H1 (cell line): ENCODE results near the gene ULK1. TPM values are rescaled to one million over a fixed set of nuclear protein-coding genes. Genes with fewer than 3 reads are reported as not detected.
A peak's percentile ranks its signal among the peaks of the same experiment; 100 is the strongest.

ENCODE experiments used
- CTCF ChIA-PET: fragments of 300-600 bp; sonication (Branson Sonifier 250); formaldehyde crosslinking; loops from one replicate; lab custom pipeline; 2021; ENCODE audit not compliant: partially characterized antibody; lab: Charles Lee
- POLR2A ChIA-PET: fragments of 300-600 bp; sonication (Branson Sonifier 250); formaldehyde crosslinking; loops from one replicate; lab custom pipeline; 2021; ENCODE audit warnings: inconsistent platforms; ENCODE audit not compliant: partially characterized antibody; lab: Charles Lee
- DNase-seq, 2 experiments: peaks; one replicate each; pipeline versions ENCODE4 v3.0.0 to v3.0.0-alpha.2; 2010 to 2022; ENCODE audit warnings: low spot score in 2 of 2, low read depth in 1 of 2, mixed read lengths in 1 of 2
- FAIRE-seq: peaks from 2 replicates; lab custom pipeline; 2011; peaks lifted over from hg19 to GRCh38; lab: Jason Lieb, UNC
- H2AFZ ChIP-seq: 2 replicates; pipeline ENCODE4 v1.8.1; 2012; ENCODE audit warnings: low read length, inconsistent platforms
- H2AK5ac ChIP-seq: 2 replicates; pipeline ENCODE4 v1.6.1; 2013; ENCODE audit warnings: low read depth, low read length
- H2BK120ac ChIP-seq: replicated peaks from 2 replicates; pipeline ENCODE3; 2013; ENCODE audit warnings: low read depth, low read length, inconsistent platforms
- H2BK12ac ChIP-seq: 2 replicates; pipeline ENCODE4 v1.6.1; 2013; ENCODE audit warnings: low read depth, low read length
- H2BK15ac ChIP-seq: 2 replicates; pipeline ENCODE4 v1.6.1; 2013; ENCODE audit warnings: low read length
- H2BK20ac ChIP-seq: 2 replicates; pipeline ENCODE4 v1.6.1; 2013; ENCODE audit warnings: low read length
- H2BK5ac ChIP-seq: 2 replicates; pipeline ENCODE4 v1.6.1; 2013; ENCODE audit warnings: low read depth, low read length
- H3K14ac ChIP-seq: 2 replicates; pipeline ENCODE4 v1.6.1; 2013; ENCODE audit warnings: inconsistent platforms; ENCODE audit not compliant: insufficient read length
- H3K18ac ChIP-seq: 2 replicates; pipeline ENCODE4 v1.6.1; 2013; ENCODE audit warnings: low read length; ENCODE audit errors: extremely low read depth
- H3K23ac ChIP-seq: 2 replicates; pipeline ENCODE4 v1.6.1; 2013; ENCODE audit warnings: inconsistent platforms; ENCODE audit not compliant: insufficient read length
- H3K23me2 ChIP-seq: 2 replicates; pipeline ENCODE4 v1.6.1; 2013; ENCODE audit warnings: low read depth, low read length
- H3K27ac ChIP-seq: 2 replicates; pipeline ENCODE4 v1.6.1; 2011; ENCODE audit warnings: low read depth, low read length, inconsistent platforms
- H3K27me3 ChIP-seq, 4 experiments: replicated peaks in 1 of 4; 1 replicate in 1 of 4; 2 replicates in 3 of 4; pipeline versions ENCODE4 v1.6.1 to v1.8.1; 2011 to 2013; ENCODE audit warnings: low read length in 3 of 4, mild to moderate bottlenecking in 3 of 4, inconsistent platforms in 2 of 4, mixed read lengths in 2 of 4, moderate library complexity in 1 of 4; ENCODE audit not compliant: control insufficient read depth in 3 of 4, insufficient read depth in 3 of 4; ENCODE audit errors: extremely low read depth in 1 of 4
- H3K36me3 ChIP-seq, 4 experiments: 2 replicates each; pipeline versions ENCODE4 v1.6.1 to v1.8.1; 2011 to 2013; ENCODE audit warnings: mild to moderate bottlenecking in 4 of 4, low read length in 3 of 4, moderate library complexity in 2 of 4, control low read depth in 1 of 4, inconsistent platforms in 1 of 4; ENCODE audit not compliant: insufficient read depth in 4 of 4, control insufficient read depth in 2 of 4
- H3K4ac ChIP-seq: replicated peaks from 2 replicates; pipeline ENCODE3; 2013; ENCODE audit warnings: low read length, low read depth, mixed read lengths, inconsistent platforms; ENCODE audit not compliant: insufficient read length
- H3K4me1 ChIP-seq, 4 experiments: replicated peaks in 1 of 4; 1 replicate in 1 of 4; 2 replicates in 3 of 4; pipeline versions ENCODE4 v1.6.1 to v1.8.1; 2011 to 2013; ENCODE audit warnings: low read length in 3 of 4, inconsistent platforms in 2 of 4, mixed read lengths in 1 of 4; ENCODE audit not compliant: insufficient read depth in 4 of 4, control insufficient read depth in 3 of 4
- H3K4me2 ChIP-seq, 2 experiments: 2 replicates each; pipeline versions ENCODE4 v1.6.1 to v1.8.1; 2011 to 2013; ENCODE audit warnings: low read depth in 2 of 2, low read length in 2 of 2, control low read depth in 1 of 2, inconsistent platforms in 1 of 2, mild to moderate bottlenecking in 1 of 2; ENCODE audit not compliant: insufficient read depth in 1 of 2
- H3K4me3 ChIP-seq, 4 experiments: fragments of 200-600, 300-600 bp in 1 of 4; sonication (generic), shearing (Covaris generic), sonication (Bioruptor Twin) in 1 of 4; 2 replicates each; pipeline versions ENCODE4 v1.5.1 to v1.8.1; 2011 to 2016; ENCODE audit warnings: low read length in 4 of 4, low read depth in 3 of 4, control low read depth in 2 of 4, inconsistent platforms in 2 of 4, mild to moderate bottlenecking in 2 of 4, mixed read lengths in 1 of 4, moderate library complexity in 1 of 4; ENCODE audit not compliant: insufficient read depth in 2 of 4; ENCODE audit errors: extremely low read depth in 1 of 4
- H3K56ac ChIP-seq: replicated peaks from 2 replicates; pipeline ENCODE3; 2013; ENCODE audit warnings: low read depth, mild to moderate bottlenecking, mixed read lengths, low read length, inconsistent platforms; ENCODE audit not compliant: insufficient read length
- H3K79me1 ChIP-seq: 2 replicates; pipeline ENCODE4 v1.6.1; 2013; ENCODE audit warnings: low read depth, low read length, control low read depth
- H3K79me2 ChIP-seq, 2 experiments: 2 replicates each; pipeline versions ENCODE4 v1.6.1 to v1.8.1; 2012 to 2013; ENCODE audit warnings: low read length in 2 of 2, mild to moderate bottlenecking in 2 of 2, inconsistent platforms in 1 of 2; ENCODE audit not compliant: insufficient read depth in 2 of 2, control insufficient read depth in 1 of 2
- H3K9ac ChIP-seq, 4 experiments: replicated peaks in 1 of 4; 1 replicate in 1 of 4; 2 replicates in 3 of 4; pipeline versions ENCODE4 v1.6.1 to v1.8.1; 2011 to 2013; ENCODE audit warnings: low read depth in 3 of 4, low read length in 3 of 4, control low read depth in 2 of 4, mild to moderate bottlenecking in 2 of 4, moderate library complexity in 2 of 4, inconsistent platforms in 1 of 4; ENCODE audit errors: extremely low read depth in 1 of 4
- H3K9me3 ChIP-seq, 2 experiments: 2 replicates each; pipeline versions ENCODE4 v1.6.1 to v1.8.1; 2012 to 2013; ENCODE audit warnings: mild to moderate bottlenecking in 2 of 2, moderate library complexity in 2 of 2, control low read depth in 1 of 2, inconsistent platforms in 1 of 2, low read depth in 1 of 2, low read length in 1 of 2, mixed read lengths in 1 of 2; ENCODE audit not compliant: insufficient read depth in 2 of 2
- H4K20me1 ChIP-seq, 2 experiments: replicated peaks in 1 of 2; 2 replicates each; pipeline versions ENCODE3 to v1.8.1; 2011 to 2013; ENCODE audit warnings: inconsistent platforms in 2 of 2, low read length in 2 of 2, mild to moderate bottlenecking in 1 of 2; ENCODE audit not compliant: insufficient read depth in 2 of 2, control insufficient read depth in 1 of 2
- H4K5ac ChIP-seq: 2 replicates; pipeline ENCODE4 v1.6.1; 2013; ENCODE audit warnings: low read length, low read depth, mixed read lengths, inconsistent platforms; ENCODE audit not compliant: insufficient read length
- H4K8ac ChIP-seq: 2 replicates; pipeline ENCODE4 v1.8.0; 2013; ENCODE audit warnings: mild to moderate bottlenecking, moderate library complexity, low read length, inconsistent platforms; ENCODE audit not compliant: insufficient read depth; ENCODE audit errors: extremely low read depth
- H4K91ac ChIP-seq: replicated peaks from 2 replicates; pipeline ENCODE3; 2013; ENCODE audit warnings: low read length, mixed read lengths, inconsistent platforms; ENCODE audit not compliant: insufficient read length
- ASH2L ChIP-seq: fragments of 200-600, 300-600 bp; sonication (generic); IDR thresholded peaks from one replicate; pipeline ENCODE4 v1.7.1; 2017; ENCODE audit warnings: low read length
- CBX8 ChIP-seq: fragments of 300-800, 300-1000 bp; sonication (generic); IDR thresholded peaks from 2 replicates; pipeline ENCODE4 v1.7.1; 2016; ENCODE audit warnings: low read depth, low read length, borderline replicate concordance
- CREB1 ChIP-seq: IDR thresholded peaks from 2 replicates; pipeline ENCODE4 v1.6.1; 2012; ENCODE audit warnings: inconsistent platforms
- KDM4A ChIP-seq: IDR thresholded peaks from one replicate; pipeline ENCODE4 v1.7.1; 2012; ENCODE audit warnings: low read depth, mild to moderate bottlenecking, moderate library complexity, low read length, inconsistent platforms; ENCODE audit not compliant: severe bottlenecking
- POLR2A ChIP-seq, 2 experiments: IDR thresholded peaks; 1 replicate in 1 of 2; 2 replicates in 1 of 2; pipeline ENCODE4 v1.6.1; 2011; ENCODE audit warnings: low read depth in 2 of 2, low read length in 2 of 2, mild to moderate bottlenecking in 2 of 2; ENCODE audit errors: control extremely low read depth in 1 of 2
- SAP30 ChIP-seq: fragments of 300-600 bp; sonication (generic); IDR thresholded peaks from 2 replicates; pipeline ENCODE4 v1.7.1; 2012; ENCODE audit warnings: low read length, moderate library complexity, mild to moderate bottlenecking, inconsistent platforms; ENCODE audit not compliant: insufficient read depth, insufficient replicate concordance
- SUZ12 ChIP-seq: fragments of 200-600 bp; sonication (generic); IDR thresholded peaks from 2 replicates; pipeline ENCODE4 v1.6.1; 2012; ENCODE audit warnings: mild to moderate bottlenecking, inconsistent platforms, low read length, moderate library complexity, mixed read lengths
- WGBS, 2 experiments: shearing (Covaris generic) in 1 of 2; methylation state at CpG; one replicate each; pipeline versions ENCODE4 v1.1.6 to v1.1.7; 2013 to 2015; ENCODE audit warnings: low lambda C conversion rate in 2 of 2, mixed read lengths in 2 of 2, inconsistent platforms in 1 of 2, low coverage in 1 of 2, missing lambda C conversion rate in 1 of 2; ENCODE audit not compliant: insufficient replicate concordance in 2 of 2, insufficient coverage in 1 of 2, insufficient read length in 1 of 2; ENCODE audit errors: extremely low coverage in 1 of 2, missing lambda C conversion rate in 1 of 2; 5-methylcytosine and 5-hydroxymethylcytosine counted together
- polyA plus RNA-seq, 7 experiments: library from polyadenylated mRNA; depleted of rRNA in 3 of 7; stranded (reverse) in 5 of 7; unstranded in 2 of 7; fragments of >200 nt in 5 of 7; fragments of 200-250 nt in 2 of 7; gene quantifications; 1 replicate in 5 of 7; 2 replicates in 1 of 7; 4 replicates in 1 of 7; pipeline versions ENCODE4 v1.2.1 to v1.2.3, GENCODE V29; 2011 to 2013; ENCODE audit warnings: missing spikeins in 2 of 7, mixed read lengths in 2 of 7
- total RNA-seq: library from RNA; stranded (reverse); fragmentation: NEBNext Ultra II Directional; extraction: Animal tissue kit (Norgen Biotek cat#: 25700); gene quantifications from 2 replicates; pipeline ENCODE4 v1.2.1, GENCODE V29; 2021

The ULK1 gene
- total and polyA plus RNA-seq, 2 of the 8 experiments (the other 6 are each of a cell fraction or from before 2014, with no cell fraction given) = 13.0 to 44.1 TPM

DNA sequence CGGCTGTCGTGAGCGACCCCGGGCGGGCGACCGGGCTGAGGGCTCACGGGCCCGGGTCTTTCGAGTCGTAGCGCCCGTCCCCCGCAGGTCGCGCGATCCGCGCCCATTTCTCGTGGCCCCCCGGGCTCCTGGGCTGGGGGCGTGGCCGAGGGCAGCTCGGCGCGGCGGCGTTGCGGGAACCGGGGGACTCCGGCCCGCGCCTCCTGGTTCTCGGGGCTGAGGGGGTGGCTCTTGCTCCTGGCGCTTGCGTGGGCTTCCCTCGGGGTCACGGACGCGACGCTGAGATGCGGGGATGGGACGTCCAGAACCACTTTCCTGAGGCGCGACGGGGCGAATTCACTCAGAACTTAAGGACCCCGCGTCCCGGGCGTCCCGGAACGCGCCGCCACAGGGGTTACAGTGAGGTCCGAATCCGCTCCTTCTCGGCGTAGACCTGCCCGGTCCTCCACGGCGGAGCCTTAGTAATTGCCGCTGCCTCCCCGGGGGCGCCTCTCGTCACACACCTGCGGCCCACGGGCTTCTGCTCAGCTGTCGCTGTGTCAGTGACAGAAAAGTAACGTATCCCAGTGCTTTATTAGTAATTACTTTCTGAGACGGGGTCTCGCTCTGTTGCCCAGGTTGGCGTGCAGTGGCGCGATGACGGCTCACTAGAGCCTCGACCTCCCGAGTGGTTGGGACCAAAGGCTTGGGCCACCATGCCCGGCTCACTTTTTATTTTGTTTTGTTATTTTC lies 55.9 kb downstream of the ULK1 start:
- no peaks in the 10 kb centered on the region for H3K9me3 ChIP-seq
- no peak overlapping the region for H2AK5ac ChIP-seq
- peak overlapping the region; percentile 71 to 91 (median 76); a peak in 6 of 7 replicates for H3K9ac ChIP-seq
- H2BK20ac ChIP-seq = no peak overlapping the region
- H3K23ac ChIP-seq = no peak overlapping the region
- no peak overlapping the region for H3K14ac ChIP-seq
- no peak overlapping the region for H2BK5ac ChIP-seq
- no peaks in the 10 kb centered on the region for H3K36me3 ChIP-seq
- peaks cover 1 to 6% of the 10 kb centered on the region in 2 experiments for H4K20me1 ChIP-seq
- peak overlapping the region; percentile 62 to 92 (median 84) for H3K4me3 ChIP-seq
- no peak overlapping the region for H4K5ac ChIP-seq
- H3K79me1 ChIP-seq = no peaks in the 10 kb centered on the region
- no peak overlapping the region for H2BK120ac ChIP-seq
- peak overlapping the region; percentile 46 for H3K56ac ChIP-seq
- POLR2A ChIA-PET = interaction anchor here (1.0 to 2.0 kb wide), 10 partner anchors 10 to 175 kb away, joined by 3 to 7 read pairs (median 3); no protein-coding TSS in a partner anchor
- H2BK12ac ChIP-seq = no peak overlapping the region
- peak overlapping the region; percentile 32; the same call in 1 of the 2 replicates for H3K18ac ChIP-seq
- DNase-seq = no peak
- H3K79me2 ChIP-seq = peaks cover 9 to 48% of the 10 kb centered on the region in 2 experiments; a peak in 3 of 4 replicates
- 10% methylated on average over 60 of the region's 79 CpGs; no CpG with 5 or more reads in 1 of the 2 experiments for WGBS, 2 experiments
- peak overlapping the region; percentile 65 for H4K91ac ChIP-seq
- no peak for FAIRE-seq
- H3K4ac ChIP-seq = peak overlapping the region; percentile 23
- H3K23me2 ChIP-seq = no peaks in the 10 kb centered on the region; the same call in 1 of the 2 replicates
- peaks cover 0 to 4% (median 1%) of the 10 kb centered on the region in 4 experiments; a peak in 5 of 7 replicates for H3K4me1 ChIP-seq
- H2AFZ ChIP-seq = no peak overlapping the region
- H2BK15ac ChIP-seq = no peak overlapping the region
- H3K27me3 ChIP-seq = no peaks in the 10 kb centered on the region
- H3K27ac ChIP-seq = peak overlapping the region; percentile 32; the same call in 1 of the 2 replicates
- CTCF ChIA-PET = interaction anchor here (1.7 kb wide), 1 partner anchor 13 kb away, joined by 6 read pairs; no protein-coding TSS in a partner anchor
- peak overlapping the region; percentile 85; the same call in 1 of the 2 replicates for H4K8ac ChIP-seq
- peak; percentile 88 for TF ChIP-seq KDM4A
- TF ChIP-seq POLR2A (IDR thresholded peaks at IDR 0.05; ENCODE audit: control extremely low read depth in 1 of 2, low read depth in 2 of 2, low read length in 2 of 2) = peak in 1 of 2 experiments; percentile 18; a peak in 2 of 3 replicates
- TF ChIP-seq SUZ12 = no peak
- peak; percentile 45 for TF ChIP-seq ASH2L
- TF ChIP-seq SAP30 = peak; percentile 35
- peak; percentile 56 for TF ChIP-seq CREB1
- no peak for TF ChIP-seq CBX8
- peak overlapping the region; percentile 51 to 73 for H3K4me2 ChIP-seq
